DMS53 treated with DMSO at 0.1 percent for 48 hours (cell line): ENCODE measurements around the gene SMOC2.
A peak's percentile ranks its signal among the peaks of the same experiment; 100 is the strongest.

Experiments
- DNase-seq: peaks from one replicate; lab custom pipeline; 2025; ENCODE audit not compliant: unreplicated experiment; lab: John Stamatoyannopoulos, UW

Gene SMOC2

DNA sequence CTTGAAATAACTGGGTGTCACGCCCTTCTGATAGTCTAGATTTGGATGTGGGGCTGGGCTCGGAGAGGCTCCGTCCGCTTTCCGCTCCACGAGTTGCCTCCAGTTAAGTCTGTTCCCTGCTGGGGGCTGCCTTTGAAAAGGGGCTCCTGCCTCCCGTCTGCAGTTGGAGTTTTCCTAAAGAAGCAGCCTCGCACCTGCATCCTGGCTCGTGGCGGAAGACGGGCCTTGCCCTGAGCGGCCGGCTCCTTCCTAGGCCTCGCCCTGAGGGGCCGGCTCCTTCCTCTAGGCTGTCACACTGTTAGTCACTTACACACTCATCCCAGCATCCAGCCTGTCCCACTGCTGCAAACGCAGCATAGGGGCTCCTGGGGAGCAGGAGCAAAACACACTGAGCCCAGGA, 74.4 kb downstream of the SMOC2 start:
- DNase-seq, result no peak

- no peak for DNase-seq
Observed at GRCh38 chr6:168516944-168517741, 76.2 kb downstream of the SMOC2 start.

- DNase-seq, result no peak
Observed at GRCh38 chr6:168517742-168518347, 76.9 kb downstream of the SMOC2 start.

DNA sequence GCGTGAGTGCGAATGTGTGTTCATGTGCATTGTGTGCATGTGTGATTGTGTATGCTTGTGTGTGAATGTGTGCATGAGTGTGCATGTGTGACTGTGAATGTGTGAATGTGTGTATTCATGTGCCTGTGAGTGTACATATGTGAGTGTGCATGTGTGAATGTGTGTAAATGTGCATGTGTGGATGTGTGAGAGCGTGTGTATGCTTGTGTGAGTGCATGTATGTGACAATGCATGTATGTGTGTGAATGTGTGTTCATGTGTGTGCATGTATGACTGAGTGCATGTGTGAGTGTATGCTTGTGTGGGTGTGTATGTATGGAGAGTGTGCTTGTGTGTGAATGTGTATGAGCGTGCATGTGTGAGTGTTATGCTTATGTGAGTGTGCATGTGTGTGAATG, 77.4 kb downstream of the SMOC2 start:
- no peak for DNase-seq

DNA sequence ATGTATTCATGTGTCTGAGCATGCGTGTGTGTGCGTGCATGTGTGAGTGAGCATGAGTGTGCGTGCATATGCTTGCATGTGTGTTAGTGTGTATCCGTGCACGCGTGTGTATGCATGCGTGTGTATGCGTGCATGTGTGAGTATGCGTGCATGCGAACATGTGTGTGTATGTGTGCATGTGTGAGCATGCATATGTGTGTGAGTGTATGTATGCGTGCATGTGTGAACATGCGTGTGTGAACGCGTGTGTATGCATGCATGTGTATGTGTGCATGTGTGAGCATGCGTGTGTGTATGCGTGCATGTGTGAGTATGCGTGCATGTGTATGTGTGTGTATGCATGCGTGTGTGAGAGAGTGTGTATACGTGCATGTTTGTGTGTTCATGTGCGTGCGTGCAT, 77.9 kb downstream of the SMOC2 start:
- DNase-seq, result no peak

GRCh38 chr6:168520233-168520632, 79.2 kb downstream of the SMOC2 start:
- no peak for DNase-seq

- DNase-seq, result no peak
Observed at GRCh38 chr6:168524571-168525001, 83.6 kb downstream of the SMOC2 start.

GRCh38 chr6:168525114-168525513, 84.1 kb downstream of the SMOC2 start:
- no peak for DNase-seq

- DNase-seq, result no peak
Observed at GRCh38 chr6:168525926-168526630, 85.1 kb downstream of the SMOC2 start.

DNA sequence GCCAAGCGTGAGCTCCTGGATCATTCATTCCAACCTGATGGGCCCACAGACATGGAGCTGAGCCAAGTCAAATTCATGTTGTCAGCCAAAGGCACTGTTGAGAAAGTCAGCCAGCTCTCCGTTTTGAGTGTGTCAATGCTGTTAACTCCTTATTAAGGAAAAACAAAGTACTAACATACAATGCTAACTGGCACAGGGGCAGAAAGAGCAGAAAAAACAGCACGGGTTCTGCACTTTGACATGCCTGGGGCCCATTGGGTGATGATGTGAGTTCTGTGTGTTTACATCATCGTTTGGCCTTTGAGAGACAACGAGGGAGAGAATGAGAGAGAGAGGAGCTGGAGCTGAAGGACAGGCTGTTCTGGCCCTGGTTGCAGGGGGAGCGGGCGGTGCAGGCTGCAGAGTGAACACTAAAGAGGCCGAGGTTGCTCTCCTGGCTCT, 85.9 kb downstream of the SMOC2 start:
- DNase-seq, result no peak

- no peak for DNase-seq
Observed at GRCh38 chr6:168527451-168528210, 86.6 kb downstream of the SMOC2 start.

DNA sequence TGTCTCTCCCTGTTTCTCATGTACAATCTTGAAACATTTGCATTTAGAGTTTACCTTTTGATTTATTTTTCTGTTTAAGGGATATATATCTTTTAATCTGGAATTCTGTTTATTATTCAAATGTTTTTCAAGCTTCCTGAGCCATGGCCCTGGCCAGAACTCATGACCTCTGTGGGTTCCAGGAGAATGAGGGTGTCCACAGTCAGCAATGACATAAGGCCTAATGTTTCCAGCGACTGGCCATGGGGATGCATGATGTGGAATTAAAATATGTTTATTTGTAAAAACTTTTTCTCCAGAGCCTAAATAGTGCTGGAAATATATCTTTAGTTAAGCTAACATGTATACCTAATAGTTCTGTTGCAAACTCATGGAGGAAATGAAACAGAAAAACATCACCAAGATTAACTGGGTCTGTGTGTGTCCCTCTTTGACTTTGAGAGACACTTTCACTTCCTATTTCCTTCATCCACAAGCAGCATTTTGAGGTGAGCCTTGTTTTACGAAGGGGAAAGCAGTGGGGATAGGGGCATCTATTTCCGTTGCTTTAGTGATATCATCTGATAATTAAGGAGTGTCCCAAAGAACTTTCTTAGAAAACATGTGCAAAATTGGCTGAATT, 87.6 kb downstream of the SMOC2 start:
- no peak for DNase-seq

DNA sequence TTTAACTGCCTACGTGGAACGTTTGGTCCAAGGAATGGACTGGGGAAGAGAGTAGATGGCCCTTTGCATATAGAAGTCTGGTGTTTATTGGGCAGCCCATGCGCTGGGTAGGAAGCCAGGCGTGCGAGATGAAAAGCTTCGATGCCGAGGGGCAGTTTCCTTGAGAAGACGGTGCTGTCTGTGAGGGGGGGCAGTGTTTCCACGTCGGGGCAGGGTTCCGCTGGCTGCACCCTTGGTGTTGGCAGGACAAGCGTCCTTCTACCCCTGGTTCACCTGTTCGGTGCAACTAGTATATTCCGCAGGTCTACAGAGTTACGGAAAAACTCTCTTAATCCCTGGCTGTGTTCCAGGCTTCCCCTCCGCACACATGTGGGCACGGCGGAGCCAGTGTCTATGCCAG, 88.2 kb downstream of the SMOC2 start:
- DNase-seq, result no peak

- no peak for DNase-seq
Observed at GRCh38 chr6:168530653-168531071, 89.7 kb downstream of the SMOC2 start.

GRCh38 chr6:168532070-168532469, 91.1 kb downstream of the SMOC2 start:
- DNase-seq, result no peak

DNA sequence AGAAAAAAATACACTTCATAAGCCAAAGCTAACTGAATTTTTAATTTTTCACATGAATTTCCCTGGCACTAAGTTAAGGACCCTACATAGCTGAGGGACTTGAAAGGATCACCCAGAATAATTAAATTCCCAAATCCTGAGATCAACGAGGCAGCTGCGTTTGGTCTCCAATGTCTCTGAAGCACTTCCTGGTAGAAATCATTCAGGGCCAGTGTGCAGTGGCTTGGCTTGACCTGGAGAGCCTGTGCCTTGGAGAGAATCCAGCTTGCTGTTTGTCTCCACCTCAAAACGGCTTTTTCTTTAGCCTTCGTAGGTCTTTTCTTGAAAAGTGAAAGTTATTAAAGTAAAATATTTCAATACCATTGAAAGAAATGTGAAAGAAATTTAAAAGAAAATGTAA, 92.4 kb downstream of the SMOC2 start:
- peak; percentile 8 for DNase-seq

DNA sequence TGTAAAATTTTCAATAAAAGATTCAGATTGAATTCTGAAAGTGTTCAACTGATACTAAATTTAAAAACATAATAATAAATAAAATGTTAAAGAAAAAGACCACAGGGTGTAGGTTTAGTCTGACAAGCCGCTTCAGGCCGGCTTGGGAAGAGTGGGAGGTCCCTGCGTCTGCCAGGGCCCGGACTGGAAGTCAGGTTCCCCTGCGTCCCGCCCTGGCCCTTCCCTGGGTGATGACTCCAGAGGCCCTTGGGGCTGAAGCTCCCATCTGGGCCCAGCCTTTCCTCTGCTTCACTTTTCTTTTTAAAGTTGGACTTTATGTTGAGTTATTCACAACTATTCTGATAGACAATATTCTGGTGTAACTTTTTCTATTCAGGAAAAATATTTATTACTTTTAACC, 93.3 kb downstream of the SMOC2 start:
- no peak for DNase-seq

DNA sequence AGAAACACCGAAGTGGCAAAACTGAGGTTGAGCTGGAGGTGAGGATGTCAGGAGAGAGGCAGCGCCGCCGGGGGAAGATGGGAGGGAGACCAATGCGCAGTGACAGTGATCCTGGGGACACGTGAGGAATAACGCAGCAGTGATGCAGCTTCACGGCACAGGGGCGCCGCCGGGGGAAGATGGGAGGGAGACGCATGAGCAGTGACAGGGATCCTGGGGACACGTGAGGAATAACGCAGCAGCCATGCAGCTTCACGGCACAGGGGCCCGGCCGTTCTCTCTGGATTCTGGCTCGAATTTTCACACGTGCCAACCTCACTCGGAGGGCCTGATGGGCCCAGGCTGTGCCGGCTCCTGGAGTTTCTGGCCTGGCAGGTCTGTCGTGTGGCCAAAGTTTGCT, 94.7 kb downstream of the SMOC2 start:
- no peak for DNase-seq

- DNase-seq, result no peak
Observed at GRCh38 chr6:168536196-168536595, 95.2 kb downstream of the SMOC2 start.

GRCh38 chr6:168536665-168537539, 95.9 kb downstream of the SMOC2 start:
- no peak for DNase-seq
